ENCODE results near the gene WDR64.

- TF ChIP-seq CTCF (conservative IDR thresholded peaks at IDR 0.05) = no peak
- no peak for TF ChIP-seq EZH2 (IDR thresholded peaks at IDR 0.05; ENCODE audit: low read depth)
These were observed 45.5 kb downstream of the WDR64 start for GRCh38 chr1:241697640-241698018.
